Loucy (cell line): Measurements from ENCODE around the gene ALDH1A3.

Experiments used
- H2AFZ ChIP-seq: fragments of 200-600 bp; sonication (generic); 2 replicates; pipeline ENCODE4 v1.6.0; 2016; ENCODE audit warnings: antibody characterized with exemption, mild to moderate bottlenecking, low read length, moderate library complexity
- H3F3A ChIP-seq: fragments of 200-600 bp; 2 replicates; pipeline ENCODE4 v1.6.0; 2016; ENCODE audit warnings: antibody characterized with exemption, low read depth, mild to moderate bottlenecking
- H3K27me3 ChIP-seq: fragments of 200-600 bp; sonication (generic); 2 replicates; pipeline ENCODE4 v1.6.1; 2014; ENCODE audit warnings: low read length, mild to moderate bottlenecking; ENCODE audit not compliant: insufficient read depth, poor library complexity, severe bottlenecking
- H3K36me3 ChIP-seq: fragments of 200-600 bp; sonication (generic); 2 replicates; pipeline ENCODE4 v1.6.1; 2016; ENCODE audit warnings: low read length; ENCODE audit not compliant: insufficient read depth
- H3K4me1 ChIP-seq: fragments of 200-600 bp; sonication (generic); 2 replicates; pipeline ENCODE4 v1.5.1; 2014; ENCODE audit warnings: low read length, mild to moderate bottlenecking; ENCODE audit not compliant: insufficient read depth, poor library complexity, severe bottlenecking
- H3K4me2 ChIP-seq: fragments of 200-600 bp; sonication (generic); 2 replicates; pipeline ENCODE4 v1.6.0; 2014; ENCODE audit warnings: antibody characterized with exemption, low read length, low read depth, mild to moderate bottlenecking; ENCODE audit not compliant: poor library complexity, severe bottlenecking
- H3K4me3 ChIP-seq: fragments of 200-600 bp; sonication (generic); 2 replicates; pipeline ENCODE4 v1.5.1; 2014; ENCODE audit warnings: low read length, mild to moderate bottlenecking, mixed read lengths; ENCODE audit not compliant: poor library complexity, severe bottlenecking
- H3K79me2 ChIP-seq: fragments of 200-600 bp; sonication (generic); 2 replicates; pipeline ENCODE4 v1.6.1; 2014; ENCODE audit warnings: low read length; ENCODE audit not compliant: insufficient read depth
- H3K9ac ChIP-seq: fragments of 200-600 bp; sonication (generic); 2 replicates; pipeline ENCODE4 v1.6.0; 2014; ENCODE audit warnings: mild to moderate bottlenecking, low read depth, low read length, moderate library complexity; ENCODE audit not compliant: poor library complexity, severe bottlenecking
- H3K9me2 ChIP-seq: fragments of 200-600 bp; sonication (generic); replicated peaks from 2 replicates; pipeline ENCODE4 v1.6.1; 2016; ENCODE audit warnings: low read depth, low read length, mixed read lengths
- H3K9me3 ChIP-seq: fragments of 200-600 bp; sonication (generic); 2 replicates; pipeline ENCODE4 v1.6.1; 2014; ENCODE audit warnings: mild to moderate bottlenecking, antibody characterized with exemption, low read length, low read depth; ENCODE audit not compliant: insufficient read depth
- H4K20me1 ChIP-seq: fragments of 200-600 bp; sonication (generic); 2 replicates; pipeline ENCODE4 v1.6.0; 2014; ENCODE audit warnings: antibody characterized with exemption, low read length, mild to moderate bottlenecking; ENCODE audit not compliant: insufficient read depth, poor library complexity, severe bottlenecking
- EZH2phosphoT487 ChIP-seq: fragments of 200-600 bp; IDR thresholded peaks from 2 replicates; pipeline ENCODE4 v1.6.1; 2018; ENCODE audit warnings: antibody characterized with exemption, mild to moderate bottlenecking, moderate library complexity, borderline replicate concordance
- TF ChIP-seq, protein P1 (sequence below): fragments of 200-600 bp; sonication (generic); conservative IDR thresholded peaks from 2 replicates; pipeline ENCODE4 v1.5.1; 2014; ENCODE audit warnings: mild to moderate bottlenecking, antibody characterized with exemption, low read length

The ALDH1A3 gene

DNA sequence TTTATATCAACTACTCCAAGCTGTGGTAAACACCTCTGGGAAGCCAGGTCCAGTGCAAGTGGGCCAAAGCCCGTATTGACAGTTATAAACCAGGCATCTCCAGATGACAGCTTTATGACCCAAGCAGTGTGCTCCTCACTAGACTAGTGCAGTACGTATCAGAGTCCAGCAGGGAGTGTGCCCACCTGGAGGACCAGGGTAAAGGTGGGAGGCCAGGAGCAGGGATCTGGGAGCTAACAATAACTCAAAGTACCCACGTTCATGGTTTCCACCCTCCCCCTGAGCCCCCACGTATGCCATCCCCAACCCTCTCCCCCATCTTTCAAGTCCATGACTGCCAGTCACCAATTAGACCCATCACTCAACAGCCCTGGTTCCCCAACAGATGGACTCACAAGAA, 27.0 kb upstream of the ALDH1A3 start:
- Histone ChIP-seq H3K4me3 (no peak overlapping the region), H3F3A (no peaks in the 10 kb centered on the region), H3K36me3 (no peaks in the 10 kb centered on the region), H3K4me2 (no peak overlapping the region), H3K27me3 (no peaks in the 10 kb centered on the region), H3K9me3 (no peaks in the 10 kb centered on the region), H2AFZ (no peak overlapping the region), H3K4me1 (no peaks in the 10 kb centered on the region), H3K9ac (no peak overlapping the region), H4K20me1 (no peaks in the 10 kb centered on the region), H3K9me2 (no peaks in the 10 kb centered on the region), H3K79me2 (no peaks in the 10 kb centered on the region)
- TF ChIP-seq EZH2phosphoT487 = no peak
- TF ChIP-seq, protein P1, sequence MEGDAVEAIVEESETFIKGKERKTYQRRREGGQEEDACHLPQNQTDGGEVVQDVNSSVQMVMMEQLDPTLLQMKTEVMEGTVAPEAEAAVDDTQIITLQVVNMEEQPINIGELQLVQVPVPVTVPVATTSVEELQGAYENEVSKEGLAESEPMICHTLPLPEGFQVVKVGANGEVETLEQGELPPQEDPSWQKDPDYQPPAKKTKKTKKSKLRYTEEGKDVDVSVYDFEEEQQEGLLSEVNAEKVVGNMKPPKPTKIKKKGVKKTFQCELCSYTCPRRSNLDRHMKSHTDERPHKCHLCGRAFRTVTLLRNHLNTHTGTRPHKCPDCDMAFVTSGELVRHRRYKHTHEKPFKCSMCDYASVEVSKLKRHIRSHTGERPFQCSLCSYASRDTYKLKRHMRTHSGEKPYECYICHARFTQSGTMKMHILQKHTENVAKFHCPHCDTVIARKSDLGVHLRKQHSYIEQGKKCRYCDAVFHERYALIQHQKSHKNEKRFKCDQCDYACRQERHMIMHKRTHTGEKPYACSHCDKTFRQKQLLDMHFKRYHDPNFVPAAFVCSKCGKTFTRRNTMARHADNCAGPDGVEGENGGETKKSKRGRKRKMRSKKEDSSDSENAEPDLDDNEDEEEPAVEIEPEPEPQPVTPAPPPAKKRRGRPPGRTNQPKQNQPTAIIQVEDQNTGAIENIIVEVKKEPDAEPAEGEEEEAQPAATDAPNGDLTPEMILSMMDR = no peak

DNA sequence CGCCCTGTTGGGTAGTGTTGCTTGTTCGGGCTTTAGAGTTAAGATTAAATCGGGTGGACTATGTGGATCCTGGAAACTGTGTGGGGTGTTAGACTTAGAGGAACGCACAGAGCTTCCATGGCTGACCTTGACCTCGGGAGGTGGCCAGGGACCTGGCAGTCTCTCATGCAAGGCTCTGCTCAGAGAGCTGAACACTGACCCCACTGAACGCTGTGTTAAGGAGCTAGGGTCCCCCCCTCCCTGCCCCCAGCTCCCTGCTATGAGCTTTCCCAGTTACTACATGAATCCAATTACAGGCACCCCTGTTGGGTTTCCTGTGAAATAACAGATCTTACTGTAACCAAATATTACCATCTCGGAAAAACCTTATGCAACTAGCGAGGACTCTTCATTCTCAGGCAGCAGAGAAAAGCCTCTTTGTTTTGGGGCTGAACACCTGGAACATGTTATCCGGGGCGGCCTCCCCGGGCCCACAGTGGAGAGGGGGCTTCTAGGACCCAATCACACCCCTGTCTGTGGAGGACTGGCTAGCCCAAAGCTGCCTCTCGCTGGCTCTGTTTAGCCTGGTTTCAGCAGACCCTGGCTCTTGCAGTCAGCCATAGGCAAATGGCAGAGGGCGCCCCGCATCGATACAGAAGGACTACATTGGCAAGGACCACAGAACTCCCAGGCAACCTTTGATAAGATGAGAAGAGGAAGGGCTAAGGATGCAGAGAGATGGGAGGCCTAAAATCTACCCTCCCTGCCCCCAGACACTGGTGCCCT, 25.8 kb upstream of the ALDH1A3 start:
- Histone ChIP-seq H3K9ac (no peak overlapping the region), H3K27me3 (no peaks in the 10 kb centered on the region), H3K4me2 (no peak overlapping the region), H3F3A (no peaks in the 10 kb centered on the region), H3K79me2 (no peaks in the 10 kb centered on the region), H3K9me3 (no peaks in the 10 kb centered on the region), H3K4me3 (no peak overlapping the region), H3K4me1 (no peaks in the 10 kb centered on the region), H2AFZ (no peak overlapping the region), H4K20me1 (no peaks in the 10 kb centered on the region), H3K9me2 (no peaks in the 10 kb centered on the region), H3K36me3 (no peaks in the 10 kb centered on the region)
- no peak for TF ChIP-seq EZH2phosphoT487
- TF ChIP-seq, protein P1 = no peak

DNA sequence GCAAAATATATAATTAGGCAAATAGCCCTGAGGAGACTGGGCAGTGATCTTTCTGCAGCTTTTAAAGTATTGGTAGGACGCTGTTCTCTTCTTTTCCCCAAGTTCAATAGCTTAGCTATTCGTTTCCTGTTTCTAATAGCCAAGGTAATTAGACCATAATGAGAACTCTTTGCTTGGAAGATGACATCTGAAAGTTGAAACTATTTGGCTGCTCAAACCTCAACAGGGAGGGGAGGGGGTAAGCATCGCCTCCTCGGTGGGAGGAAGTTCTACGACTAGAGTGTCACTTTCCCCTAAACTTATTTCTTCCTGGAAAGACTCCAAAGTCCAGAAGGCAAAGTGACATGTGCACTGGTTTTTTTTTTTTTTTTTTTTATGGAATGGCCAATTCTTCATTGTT, 22.8 kb upstream of the ALDH1A3 start:
- Histone ChIP-seq H3K27me3 (no peaks in the 10 kb centered on the region), H3K9me3 (no peaks in the 10 kb centered on the region), H3K4me1 (no peaks in the 10 kb centered on the region), H3K9ac (no peak overlapping the region), H3K9me2 (no peaks in the 10 kb centered on the region), H4K20me1 (no peaks in the 10 kb centered on the region), H3K4me3 (no peak overlapping the region), H3K4me2 (no peak overlapping the region), H3K79me2 (no peaks in the 10 kb centered on the region), H2AFZ (no peak overlapping the region), H3F3A (no peaks in the 10 kb centered on the region), H3K36me3 (no peaks in the 10 kb centered on the region)
- TF ChIP-seq, protein P1 = no peak
- no peak for TF ChIP-seq EZH2phosphoT487
